Measurements from ENCODE around the gene SASH1. TPM values are rescaled to one million over a fixed set of nuclear protein-coding genes. Genes with fewer than 3 reads are reported as not detected.
"Not testable (repeated sequence)": the region's sequence is repeated elsewhere in the genome, so short reads cannot be mapped to it uniquely, and the experiment has no call there.

SASH1 gene
- polyA plus RNA-seq, 6 donors from 2014 or later = not detected

GRCh38 chr6:148358196-148358785, 15.7 kb downstream of the SASH1 start:
- peaks cover 0 to 4% (median 0%) of the 10 kb centered on the region in 7 donors for H3K9me3 Mint-ChIP-seq
- H3K27ac Mint-ChIP-seq = peak overlapping the region in 1 of 6 donors; percentile 47
- H3K4me1 Mint-ChIP-seq = no peaks in the 10 kb centered on the region
- no peak for ATAC-seq (ENCODE audit: low read depth in 2 of 2)
- no peaks in the 10 kb centered on the region for H3K36me3 Mint-ChIP-seq
- DNase-seq = no peak
- H3K27me3 Mint-ChIP-seq = peaks cover 29 to 51% (median 34%) of the 10 kb centered on the region in 3 donors
- no peak overlapping the region for H3K4me3 Mint-ChIP-seq

GRCh38 chr6:148359228-148359627, 16.6 kb downstream of the SASH1 start:
- no peaks in the 10 kb centered on the region for H3K4me1 Mint-ChIP-seq
- no peaks in the 10 kb centered on the region for H3K36me3 Mint-ChIP-seq
- peaks cover 0 to 5% (median 0%) of the 10 kb centered on the region in 7 donors for H3K9me3 Mint-ChIP-seq
- no peak overlapping the region for H3K27ac Mint-ChIP-seq
- H3K4me3 Mint-ChIP-seq = no peak overlapping the region
- peaks cover 37 to 60% (median 43%) of the 10 kb centered on the region in 3 donors for H3K27me3 Mint-ChIP-seq
- ATAC-seq (ENCODE audit: low read depth in 2 of 2) = no peak
- DNase-seq = no peak

GRCh38 chr6:148364056-148364824, 21.6 kb downstream of the SASH1 start:
- peaks cover 46 to 83% (median 58%) of the 10 kb centered on the region in 3 donors for H3K27me3 Mint-ChIP-seq
- no peak for DNase-seq
- no peak overlapping the region for H3K4me3 Mint-ChIP-seq
- no peaks in the 10 kb centered on the region for H3K36me3 Mint-ChIP-seq
- H3K4me1 Mint-ChIP-seq = peaks cover 3 to 8% (median 5%) of the 10 kb centered on the region in 3 donors
- peaks cover 0 to 5% (median 2%) of the 10 kb centered on the region in 7 donors for H3K9me3 Mint-ChIP-seq
- no peak for ATAC-seq (ENCODE audit: low read depth in 2 of 2)
- H3K27ac Mint-ChIP-seq = no peak overlapping the region

- Mint-ChIP-seq H3K36me3 (no peaks in the 10 kb centered on the region), H3K27me3 (peaks cover 44 to 80% (median 58%) of the 10 kb centered on the region in 3 donors), H3K27ac (no peak overlapping the region), H3K9me3 (peaks cover 0 to 5% (median 2%) of the 10 kb centered on the region in 7 donors), H3K4me1 (peaks cover 3 to 8% (median 5%) of the 10 kb centered on the region in 3 donors), H3K4me3 (no peak overlapping the region)
- ATAC-seq (ENCODE audit: low read depth in 2 of 2) = no peak
- no peak for DNase-seq
These were observed 22.4 kb downstream of the SASH1 start for GRCh38 chr6:148365041-148365440.

- H3K36me3 Mint-ChIP-seq = no peaks in the 10 kb centered on the region
- H3K27me3 Mint-ChIP-seq = peaks cover 38 to 72% (median 43%) of the 10 kb centered on the region in 3 donors
- no peak for DNase-seq
- no peak overlapping the region for H3K4me3 Mint-ChIP-seq
- H3K27ac Mint-ChIP-seq = no peak overlapping the region
- peaks cover 3 to 8% (median 5%) of the 10 kb centered on the region in 3 donors for H3K4me1 Mint-ChIP-seq
- H3K9me3 Mint-ChIP-seq = peaks cover 0 to 5% (median 2%) of the 10 kb centered on the region in 7 donors
- no peak for ATAC-seq (ENCODE audit: low read depth in 2 of 2)
These were observed 24.9 kb downstream of the SASH1 start for GRCh38 chr6:148367411-148368024.

- Mint-ChIP-seq H3K36me3 (no peaks in the 10 kb centered on the region), H3K27ac (peak overlapping the region in 1 of 6 donors; percentile 6)
These were observed 27.5 kb downstream of the SASH1 start for GRCh38 chr6:148370176-148370575.

GRCh38 chr6:148374040-148374774, 31.6 kb downstream of the SASH1 start:
- no peak for ATAC-seq (ENCODE audit: low read depth in 2 of 2)
- H3K27me3 Mint-ChIP-seq = peaks cover 10 to 34% (median 10%) of the 10 kb centered on the region in 3 donors
- no peaks in the 10 kb centered on the region for H3K36me3 Mint-ChIP-seq
- no peak for DNase-seq
- H3K4me3 Mint-ChIP-seq = no peak overlapping the region
- H3K27ac Mint-ChIP-seq = no peak overlapping the region
- H3K4me1 Mint-ChIP-seq = no peaks in the 10 kb centered on the region
- H3K9me3 Mint-ChIP-seq = peaks cover 0 to 25% (median 10%) of the 10 kb centered on the region in 7 donors

More at GRCh38 chr6:148370176-148370575, 27.5 kb downstream of the SASH1 start:
- no peak overlapping the region for H3K4me3 Mint-ChIP-seq
- peaks cover 0 to 5% (median 0%) of the 10 kb centered on the region in 7 donors for H3K9me3 Mint-ChIP-seq
- peaks cover 24 to 63% (median 30%) of the 10 kb centered on the region in 3 donors for H3K27me3 Mint-ChIP-seq
- peaks cover 3 to 8% (median 5%) of the 10 kb centered on the region in 3 donors for H3K4me1 Mint-ChIP-seq
- ATAC-seq (ENCODE audit: low read depth in 2 of 2) (no peak), DNase-seq (no peak)

GRCh38 chr6:148375401-148375800, 32.8 kb downstream of the SASH1 start:
- Mint-ChIP-seq H3K4me1 (no peaks in the 10 kb centered on the region), H3K36me3 (no peaks in the 10 kb centered on the region), H3K4me3 (no peak overlapping the region), H3K27ac (peak overlapping the region in 1 of 6 donors; percentile 78), H3K9me3 (peaks cover 0 to 26% (median 10%) of the 10 kb centered on the region in 7 donors), H3K27me3 (peaks cover 5 to 35% (median 9%) of the 10 kb centered on the region in 3 donors)
- no peak for ATAC-seq (ENCODE audit: low read depth in 2 of 2)
- no peak for DNase-seq

- no peak overlapping the region for H3K4me3 Mint-ChIP-seq
- no peak for DNase-seq
- no peak overlapping the region for H3K27ac Mint-ChIP-seq
These were observed 36.8 kb downstream of the SASH1 start for GRCh38 chr6:148379481-148379880.

GRCh38 chr6:148379966-148380713, 37.5 kb downstream of the SASH1 start:
- no peak for ATAC-seq (ENCODE audit: low read depth in 2 of 2)
- H3K4me3 Mint-ChIP-seq = no peak overlapping the region
- H3K9me3 Mint-ChIP-seq = peaks cover 0 to 24% (median 10%) of the 10 kb centered on the region in 7 donors
- no peaks in the 10 kb centered on the region for H3K4me1 Mint-ChIP-seq
- no peak overlapping the region for H3K27ac Mint-ChIP-seq
- no peak for DNase-seq
- no peaks in the 10 kb centered on the region for H3K36me3 Mint-ChIP-seq
- H3K27me3 Mint-ChIP-seq = peaks cover 8 to 21% (median 12%) of the 10 kb centered on the region in 3 donors

More at GRCh38 chr6:148379481-148379880, 36.8 kb downstream of the SASH1 start:
- H3K4me1 Mint-ChIP-seq = no peaks in the 10 kb centered on the region
- H3K36me3 Mint-ChIP-seq = no peaks in the 10 kb centered on the region
- no peak for ATAC-seq (ENCODE audit: low read depth in 2 of 2)
- H3K27me3 Mint-ChIP-seq = peaks cover 8 to 25% (median 12%) of the 10 kb centered on the region in 3 donors
- peaks cover 0 to 26% (median 10%) of the 10 kb centered on the region in 7 donors for H3K9me3 Mint-ChIP-seq

- Mint-ChIP-seq H3K27me3 (peaks cover 10 to 15% (median 12%) of the 10 kb centered on the region in 3 donors), H3K9me3 (peaks cover 0 to 15% (median 8%) of the 10 kb centered on the region in 7 donors)
- ATAC-seq (ENCODE audit: low read depth in 2 of 2); H3K36me3 Mint-ChIP-seq; H3K4me3 Mint-ChIP-seq; H3K4me1 Mint-ChIP-seq; H3K27ac Mint-ChIP-seq; DNase-seq: not testable (repeated sequence)
These were observed 39.4 kb downstream of the SASH1 start for GRCh38 chr6:148382051-148382450.

- H3K27ac Mint-ChIP-seq = no peak overlapping the region
These were observed 40.2 kb downstream of the SASH1 start for GRCh38 chr6:148382861-148383260.

More at GRCh38 chr6:148382861-148383260, 40.2 kb downstream of the SASH1 start:
- no peak for ATAC-seq (ENCODE audit: low read depth in 2 of 2)
- no peak for DNase-seq
- Mint-ChIP-seq H3K4me3 (no peak overlapping the region), H3K9me3 (peaks cover 0 to 12% (median 3%) of the 10 kb centered on the region in 7 donors), H3K4me1 (peaks cover 0 to 2% (median 0%) of the 10 kb centered on the region in 3 donors), H3K36me3 (no peaks in the 10 kb centered on the region), H3K27me3 (peaks cover 12 to 15% (median 13%) of the 10 kb centered on the region in 3 donors)

Data from naive B cell (primary cell).